GM21360 (cell line): ENCODE measurements around the gene TRIAP1.

Experiments
- ATAC-seq: cut with Tn5 transposase; IDR thresholded peaks from one replicate; pipeline ENCODE4 v1.9.1; 2021; ENCODE audit warnings: mild to moderate bottlenecking, moderate library complexity; ENCODE audit not compliant: unreplicated experiment

TRIAP1 gene

GRCh38 chr12:120432772-120433525, 13.2 kb downstream of the TRIAP1 start:
- no peak for ATAC-seq

GRCh38 chr12:120429368-120429767, 16.8 kb downstream of the TRIAP1 start:
- ATAC-seq = no peak

- ATAC-seq = no peak
These were observed 17.5 kb downstream of the TRIAP1 start for GRCh38 chr12:120428597-120429229.

- ATAC-seq = no peak
These were observed 20.4 kb downstream of the TRIAP1 start for GRCh38 chr12:120425797-120426196.

- no peak for ATAC-seq
These were observed 23.2 kb downstream of the TRIAP1 start for GRCh38 chr12:120422892-120423456.

- no peak for ATAC-seq
These were observed 24.5 kb downstream of the TRIAP1 start for GRCh38 chr12:120421701-120422100.

GRCh38 chr12:120417917-120418580, 28.1 kb downstream of the TRIAP1 start:
- ATAC-seq = no peak

GRCh38 chr12:120416490-120417216, 29.5 kb downstream of the TRIAP1 start:
- ATAC-seq = no peak

- no peak for ATAC-seq
These were observed 32.1 kb downstream of the TRIAP1 start for GRCh38 chr12:120413901-120414695.

GRCh38 chr12:120412421-120412820, 33.8 kb downstream of the TRIAP1 start:
- no peak for ATAC-seq

- no peak for ATAC-seq
These were observed 37.4 kb downstream of the TRIAP1 start for GRCh38 chr12:120408771-120409170.

GRCh38 chr12:120406553-120406952, 39.6 kb downstream of the TRIAP1 start:
- no peak for ATAC-seq

GRCh38 chr12:120406069-120406468, 40.1 kb downstream of the TRIAP1 start:
- no peak for ATAC-seq

- ATAC-seq = no peak
These were observed 41.9 kb downstream of the TRIAP1 start for GRCh38 chr12:120404271-120404670.

- no peak for ATAC-seq
These were observed 42.3 kb downstream of the TRIAP1 start for GRCh38 chr12:120403869-120404268.

GRCh38 chr12:120402217-120402616, 44.0 kb downstream of the TRIAP1 start:
- no peak for ATAC-seq

GRCh38 chr12:120399531-120399930, 46.7 kb downstream of the TRIAP1 start:
- no peak for ATAC-seq

- ATAC-seq = no peak
These were observed 48.2 kb downstream of the TRIAP1 start for GRCh38 chr12:120397824-120398540.
